H1 (cell line): ENCODE results near the gene UPK2. TPM values are rescaled to one million over a fixed set of nuclear protein-coding genes. Genes with fewer than 3 reads are reported as not detected.

Source experiments
- CTCF ChIA-PET: fragments of 300-600 bp; sonication (Branson Sonifier 250); formaldehyde crosslinking; loops from one replicate; lab custom pipeline; 2021; ENCODE audit not compliant: partially characterized antibody; lab: Charles Lee
- POLR2A ChIA-PET: fragments of 300-600 bp; sonication (Branson Sonifier 250); formaldehyde crosslinking; loops from one replicate; lab custom pipeline; 2021; ENCODE audit warnings: inconsistent platforms; ENCODE audit not compliant: partially characterized antibody; lab: Charles Lee
- DNase-seq, 2 experiments: peaks; one replicate each; pipeline versions ENCODE4 v3.0.0 to v3.0.0-alpha.2; 2010 to 2022; ENCODE audit warnings: low spot score in 2 of 2, low read depth in 1 of 2, mixed read lengths in 1 of 2
- FAIRE-seq: peaks from 2 replicates; lab custom pipeline; 2011; peaks lifted over from hg19 to GRCh38; lab: Jason Lieb, UNC
- H2AFZ ChIP-seq: 2 replicates; pipeline ENCODE4 v1.8.1; 2012; ENCODE audit warnings: low read length, inconsistent platforms
- H2AK5ac ChIP-seq: 2 replicates; pipeline ENCODE4 v1.6.1; 2013; ENCODE audit warnings: low read depth, low read length
- H2BK120ac ChIP-seq: replicated peaks from 2 replicates; pipeline ENCODE3; 2013; ENCODE audit warnings: low read depth, low read length, inconsistent platforms
- H2BK12ac ChIP-seq: 2 replicates; pipeline ENCODE4 v1.6.1; 2013; ENCODE audit warnings: low read depth, low read length
- H2BK15ac ChIP-seq: 2 replicates; pipeline ENCODE4 v1.6.1; 2013; ENCODE audit warnings: low read length
- H2BK20ac ChIP-seq: 2 replicates; pipeline ENCODE4 v1.6.1; 2013; ENCODE audit warnings: low read length
- H2BK5ac ChIP-seq: 2 replicates; pipeline ENCODE4 v1.6.1; 2013; ENCODE audit warnings: low read depth, low read length
- H3K14ac ChIP-seq: 2 replicates; pipeline ENCODE4 v1.6.1; 2013; ENCODE audit warnings: inconsistent platforms; ENCODE audit not compliant: insufficient read length
- H3K18ac ChIP-seq: 2 replicates; pipeline ENCODE4 v1.6.1; 2013; ENCODE audit warnings: low read length; ENCODE audit errors: extremely low read depth
- H3K23ac ChIP-seq: 2 replicates; pipeline ENCODE4 v1.6.1; 2013; ENCODE audit warnings: inconsistent platforms; ENCODE audit not compliant: insufficient read length
- H3K23me2 ChIP-seq: 2 replicates; pipeline ENCODE4 v1.6.1; 2013; ENCODE audit warnings: low read depth, low read length
- H3K27ac ChIP-seq: 2 replicates; pipeline ENCODE4 v1.6.1; 2011; ENCODE audit warnings: low read depth, low read length, inconsistent platforms
- H3K27me3 ChIP-seq, 4 experiments: replicated peaks in 1 of 4; 1 replicate in 1 of 4; 2 replicates in 3 of 4; pipeline versions ENCODE4 v1.6.1 to v1.8.1; 2011 to 2013; ENCODE audit warnings: low read length in 3 of 4, mild to moderate bottlenecking in 3 of 4, inconsistent platforms in 2 of 4, mixed read lengths in 2 of 4, moderate library complexity in 1 of 4; ENCODE audit not compliant: control insufficient read depth in 3 of 4, insufficient read depth in 3 of 4; ENCODE audit errors: extremely low read depth in 1 of 4
- H3K36me3 ChIP-seq, 4 experiments: 2 replicates each; pipeline versions ENCODE4 v1.6.1 to v1.8.1; 2011 to 2013; ENCODE audit warnings: mild to moderate bottlenecking in 4 of 4, low read length in 3 of 4, moderate library complexity in 2 of 4, control low read depth in 1 of 4, inconsistent platforms in 1 of 4; ENCODE audit not compliant: insufficient read depth in 4 of 4, control insufficient read depth in 2 of 4
- H3K4ac ChIP-seq: replicated peaks from 2 replicates; pipeline ENCODE3; 2013; ENCODE audit warnings: low read length, low read depth, mixed read lengths, inconsistent platforms; ENCODE audit not compliant: insufficient read length
- H3K4me1 ChIP-seq, 4 experiments: replicated peaks in 1 of 4; 1 replicate in 1 of 4; 2 replicates in 3 of 4; pipeline versions ENCODE4 v1.6.1 to v1.8.1; 2011 to 2013; ENCODE audit warnings: low read length in 3 of 4, inconsistent platforms in 2 of 4, mixed read lengths in 1 of 4; ENCODE audit not compliant: insufficient read depth in 4 of 4, control insufficient read depth in 3 of 4
- H3K4me2 ChIP-seq, 2 experiments: 2 replicates each; pipeline versions ENCODE4 v1.6.1 to v1.8.1; 2011 to 2013; ENCODE audit warnings: low read depth in 2 of 2, low read length in 2 of 2, control low read depth in 1 of 2, inconsistent platforms in 1 of 2, mild to moderate bottlenecking in 1 of 2; ENCODE audit not compliant: insufficient read depth in 1 of 2
- H3K4me3 ChIP-seq, 4 experiments: fragments of 200-600, 300-600 bp in 1 of 4; sonication (generic), shearing (Covaris generic), sonication (Bioruptor Twin) in 1 of 4; 2 replicates each; pipeline versions ENCODE4 v1.5.1 to v1.8.1; 2011 to 2016; ENCODE audit warnings: low read length in 4 of 4, low read depth in 3 of 4, control low read depth in 2 of 4, inconsistent platforms in 2 of 4, mild to moderate bottlenecking in 2 of 4, mixed read lengths in 1 of 4, moderate library complexity in 1 of 4; ENCODE audit not compliant: insufficient read depth in 2 of 4; ENCODE audit errors: extremely low read depth in 1 of 4
- H3K56ac ChIP-seq: replicated peaks from 2 replicates; pipeline ENCODE3; 2013; ENCODE audit warnings: low read depth, mild to moderate bottlenecking, mixed read lengths, low read length, inconsistent platforms; ENCODE audit not compliant: insufficient read length
- H3K79me1 ChIP-seq: 2 replicates; pipeline ENCODE4 v1.6.1; 2013; ENCODE audit warnings: low read depth, low read length, control low read depth
- H3K79me2 ChIP-seq, 2 experiments: 2 replicates each; pipeline versions ENCODE4 v1.6.1 to v1.8.1; 2012 to 2013; ENCODE audit warnings: low read length in 2 of 2, mild to moderate bottlenecking in 2 of 2, inconsistent platforms in 1 of 2; ENCODE audit not compliant: insufficient read depth in 2 of 2, control insufficient read depth in 1 of 2
- H3K9ac ChIP-seq, 4 experiments: replicated peaks in 1 of 4; 1 replicate in 1 of 4; 2 replicates in 3 of 4; pipeline versions ENCODE4 v1.6.1 to v1.8.1; 2011 to 2013; ENCODE audit warnings: low read depth in 3 of 4, low read length in 3 of 4, control low read depth in 2 of 4, mild to moderate bottlenecking in 2 of 4, moderate library complexity in 2 of 4, inconsistent platforms in 1 of 4; ENCODE audit errors: extremely low read depth in 1 of 4
- H3K9me3 ChIP-seq, 2 experiments: 2 replicates each; pipeline versions ENCODE4 v1.6.1 to v1.8.1; 2012 to 2013; ENCODE audit warnings: mild to moderate bottlenecking in 2 of 2, moderate library complexity in 2 of 2, control low read depth in 1 of 2, inconsistent platforms in 1 of 2, low read depth in 1 of 2, low read length in 1 of 2, mixed read lengths in 1 of 2; ENCODE audit not compliant: insufficient read depth in 2 of 2
- H4K20me1 ChIP-seq, 2 experiments: replicated peaks in 1 of 2; 2 replicates each; pipeline versions ENCODE3 to v1.8.1; 2011 to 2013; ENCODE audit warnings: inconsistent platforms in 2 of 2, low read length in 2 of 2, mild to moderate bottlenecking in 1 of 2; ENCODE audit not compliant: insufficient read depth in 2 of 2, control insufficient read depth in 1 of 2
- H4K5ac ChIP-seq: 2 replicates; pipeline ENCODE4 v1.6.1; 2013; ENCODE audit warnings: low read length, low read depth, mixed read lengths, inconsistent platforms; ENCODE audit not compliant: insufficient read length
- H4K8ac ChIP-seq: 2 replicates; pipeline ENCODE4 v1.8.0; 2013; ENCODE audit warnings: mild to moderate bottlenecking, moderate library complexity, low read length, inconsistent platforms; ENCODE audit not compliant: insufficient read depth; ENCODE audit errors: extremely low read depth
- H4K91ac ChIP-seq: replicated peaks from 2 replicates; pipeline ENCODE3; 2013; ENCODE audit warnings: low read length, mixed read lengths, inconsistent platforms; ENCODE audit not compliant: insufficient read length
- ASH2L ChIP-seq: fragments of 200-600, 300-600 bp; sonication (generic); IDR thresholded peaks from one replicate; pipeline ENCODE4 v1.7.1; 2017; ENCODE audit warnings: low read length
- CHD2 ChIP-seq: IDR thresholded peaks from 2 replicates; pipeline ENCODE4 v1.6.1; 2012; ENCODE audit warnings: low read length, improper control_type of control experiment
- EP300 ChIP-seq, 2 experiments: IDR thresholded peaks; 1 replicate in 1 of 2; 2 replicates in 1 of 2; pipeline ENCODE4 v1.6.1; 2011 to 2012; ENCODE audit warnings: low read depth in 2 of 2, low read length in 2 of 2, mild to moderate bottlenecking in 2 of 2, borderline replicate concordance in 1 of 2, inconsistent platforms in 1 of 2, moderate library complexity in 1 of 2
- KDM5A ChIP-seq: fragments of 200-600 bp; IDR thresholded peaks from 2 replicates; pipeline ENCODE4 v1.7.1; 2012; ENCODE audit warnings: mild to moderate bottlenecking, low read length, inconsistent platforms, mixed read lengths
- NANOG ChIP-seq: IDR thresholded peaks from 2 replicates; pipeline ENCODE4 v1.6.1; 2011; ENCODE audit warnings: low read length, low read depth, mild to moderate bottlenecking, inconsistent platforms; ENCODE audit not compliant: insufficient read depth, poor library complexity, severe bottlenecking
- POLR2AphosphoS5 ChIP-seq: IDR thresholded peaks from 2 replicates; pipeline ENCODE4 v1.6.1; 2011; ENCODE audit warnings: low read depth, low read length
- RAD21 ChIP-seq, 2 experiments: IDR thresholded peaks in 1 of 2; conservative IDR thresholded peaks in 1 of 2; 2 replicates each; pipeline ENCODE4 v1.6.1; 2011; ENCODE audit warnings: low read depth in 2 of 2, low read length in 2 of 2, improper control_type of control experiment in 1 of 2, inconsistent platforms in 1 of 2, mild to moderate bottlenecking in 1 of 2, moderate library complexity in 1 of 2
- SAP30 ChIP-seq: fragments of 300-600 bp; sonication (generic); IDR thresholded peaks from 2 replicates; pipeline ENCODE4 v1.7.1; 2012; ENCODE audit warnings: low read length, moderate library complexity, mild to moderate bottlenecking, inconsistent platforms; ENCODE audit not compliant: insufficient read depth, insufficient replicate concordance
- SIX5 ChIP-seq: IDR thresholded peaks from 2 replicates; pipeline ENCODE4 v1.6.1; 2011; ENCODE audit warnings: mild to moderate bottlenecking, low read depth, low read length
- TAF1 ChIP-seq: IDR thresholded peaks from 2 replicates; pipeline ENCODE4 v1.6.1; 2011; ENCODE audit warnings: mild to moderate bottlenecking, low read depth, low read length
- WGBS, 2 experiments: shearing (Covaris generic) in 1 of 2; methylation state at CpG; one replicate each; pipeline versions ENCODE4 v1.1.6 to v1.1.7; 2013 to 2015; ENCODE audit warnings: low lambda C conversion rate in 2 of 2, mixed read lengths in 2 of 2, inconsistent platforms in 1 of 2, low coverage in 1 of 2, missing lambda C conversion rate in 1 of 2; ENCODE audit not compliant: insufficient replicate concordance in 2 of 2, insufficient coverage in 1 of 2, insufficient read length in 1 of 2; ENCODE audit errors: extremely low coverage in 1 of 2, missing lambda C conversion rate in 1 of 2; 5-methylcytosine and 5-hydroxymethylcytosine counted together
- polyA plus RNA-seq, 7 experiments: library from polyadenylated mRNA; depleted of rRNA in 3 of 7; stranded (reverse) in 5 of 7; unstranded in 2 of 7; fragments of >200 nt in 5 of 7; fragments of 200-250 nt in 2 of 7; gene quantifications; 1 replicate in 5 of 7; 2 replicates in 1 of 7; 4 replicates in 1 of 7; pipeline versions ENCODE4 v1.2.1 to v1.2.3, GENCODE V29; 2011 to 2013; ENCODE audit warnings: missing spikeins in 2 of 7, mixed read lengths in 2 of 7
- total RNA-seq: library from RNA; stranded (reverse); fragmentation: NEBNext Ultra II Directional; extraction: Animal tissue kit (Norgen Biotek cat#: 25700); gene quantifications from 2 replicates; pipeline ENCODE4 v1.2.1, GENCODE V29; 2021
- TF ChIP-seq, protein P1 (sequence below): IDR thresholded peaks from 2 replicates; pipeline ENCODE4 v1.6.1; 2012; ENCODE audit warnings: low read length, inconsistent platforms

Gene UPK2
- total and polyA plus RNA-seq, 2 of the 8 experiments (the other 6 are each of a cell fraction or from before 2014, with no cell fraction given) = 0.76 TPM; not detected in 1

GRCh38 chr11:118914987-118915386, 41.1 kb upstream of the UPK2 start:
- no peak overlapping the region for H2BK20ac ChIP-seq
- no peaks in the 10 kb centered on the region for H3K36me3 ChIP-seq
- peaks cover 16% of the 10 kb centered on the region for H3K23me2 ChIP-seq
- no peak overlapping the region for H4K5ac ChIP-seq
- H3K23ac ChIP-seq = no peak overlapping the region
- WGBS, 2 experiments = 93% methylated on average over 4 of the region's 4 CpGs; no CpG with 5 or more reads in 1 of the 2 experiments
- H3K18ac ChIP-seq = no peak overlapping the region; the same call in 1 of the 2 replicates
- H3K9ac ChIP-seq = no peak overlapping the region
- H3K27me3 ChIP-seq = no peaks in the 10 kb centered on the region
- 0 out of 2 replicates have a peak overlapping the region, but pooled peaks have one; percentile 84 for H2BK5ac ChIP-seq
- no peaks in the 10 kb centered on the region for H4K20me1 ChIP-seq
- H3K14ac ChIP-seq = no peak overlapping the region
- ChIA-PET POLR2A (interaction anchor here (1.1 to 10.7 kb wide), 3 partner anchors 19 to 281 kb away, joined by 4 to 101 read pairs (median 61); partner anchors contain the start of gene DDX6), CTCF (interaction anchor here (1.0 to 2.7 kb wide), 3 partner anchors 13 to 225 kb away, joined by 3 to 12 read pairs (median 5); partner anchors contain the start of gene CXCR5)
- H3K4me1 ChIP-seq = peaks cover 15 to 80% (median 71%) of the 10 kb centered on the region in 4 experiments
- no peak for FAIRE-seq
- no peak overlapping the region for H3K27ac ChIP-seq
- H3K79me2 ChIP-seq = peaks cover 0 to 75% of the 10 kb centered on the region in 2 experiments; a peak in 3 of 4 replicates
- H2AFZ ChIP-seq = no peak overlapping the region
- no peak overlapping the region for H2BK120ac ChIP-seq
- H4K91ac ChIP-seq = no peak overlapping the region
- no peak overlapping the region; the same call in 1 of the 2 replicates for H2BK15ac ChIP-seq
- no peaks in the 10 kb centered on the region for H3K9me3 ChIP-seq
- DNase-seq = no peak
- H2BK12ac ChIP-seq = peak overlapping the region; percentile 4; the same call in 1 of the 2 replicates
- H4K8ac ChIP-seq = no peak overlapping the region
- H3K79me1 ChIP-seq = peaks cover 9% of the 10 kb centered on the region
- no peak overlapping the region for H3K4me2 ChIP-seq
- H3K4me3 ChIP-seq = no peak overlapping the region
- 0 out of 2 replicates have a peak overlapping the region, but pooled peaks have one; percentile 54 for H2AK5ac ChIP-seq
- H3K56ac ChIP-seq = no peak overlapping the region
- no peak overlapping the region for H3K4ac ChIP-seq
- no peak for TF ChIP-seq CHD2
- TF ChIP-seq POLR2AphosphoS5 = no peak
- no peak for TF ChIP-seq SIX5
- no peak for TF ChIP-seq KDM5A
- no peak for TF ChIP-seq ASH2L
- TF ChIP-seq, protein P1, sequence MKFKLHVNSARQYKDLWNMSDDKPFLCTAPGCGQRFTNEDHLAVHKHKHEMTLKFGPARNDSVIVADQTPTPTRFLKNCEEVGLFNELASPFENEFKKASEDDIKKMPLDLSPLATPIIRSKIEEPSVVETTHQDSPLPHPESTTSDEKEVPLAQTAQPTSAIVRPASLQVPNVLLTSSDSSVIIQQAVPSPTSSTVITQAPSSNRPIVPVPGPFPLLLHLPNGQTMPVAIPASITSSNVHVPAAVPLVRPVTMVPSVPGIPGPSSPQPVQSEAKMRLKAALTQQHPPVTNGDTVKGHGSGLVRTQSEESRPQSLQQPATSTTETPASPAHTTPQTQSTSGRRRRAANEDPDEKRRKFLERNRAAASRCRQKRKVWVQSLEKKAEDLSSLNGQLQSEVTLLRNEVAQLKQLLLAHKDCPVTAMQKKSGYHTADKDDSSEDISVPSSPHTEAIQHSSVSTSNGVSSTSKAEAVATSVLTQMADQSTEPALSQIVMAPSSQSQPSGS = no peak
- TF ChIP-seq TAF1 = no peak
- no peak for TF ChIP-seq RAD21 (IDR thresholded peaks at IDR 0.05 in 1 of 2, conservative IDR thresholded peaks at IDR 0.05 in 1 of 2; ENCODE audit: low read depth in 2 of 2, low read length in 2 of 2)
- TF ChIP-seq EP300 (IDR thresholded peaks at IDR 0.05; ENCODE audit: borderline replicate concordance in 1 of 2, low read depth in 2 of 2, low read length in 2 of 2) = no peak
- no peak for TF ChIP-seq SAP30
- no peak for TF ChIP-seq NANOG
